HCT116 (cell line): Measurements from ENCODE around the gene ACP1.

Source experiments
- CTCF ChIP-seq, 3 experiments: fragments of 200-600 bp in 1 of 3; sonication (generic) in 1 of 3; IDR thresholded peaks in 2 of 3; conservative IDR thresholded peaks in 1 of 3; 2 replicates each; pipeline ENCODE4 v1.5.1; 2012 to 2017; ENCODE audit warnings: low read depth in 2 of 3, low read length in 2 of 3, antibody characterized with exemption in 1 of 3, borderline replicate concordance in 1 of 3, control low read depth in 1 of 3, mild to moderate bottlenecking in 1 of 3, mixed read lengths in 1 of 3, mixed run types in 1 of 3, moderate library complexity in 1 of 3; ENCODE audit not compliant: insufficient read depth in 1 of 3
- EZH2 ChIP-seq: fragments of 200-600 bp; sonication (generic); IDR thresholded peaks from 2 replicates; pipeline ENCODE4 v1.6.1; 2017; ENCODE audit warnings: antibody characterized with exemption, mixed run types
- EZH2phosphoT487 ChIP-seq: fragments of 200-600 bp; IDR thresholded peaks from 2 replicates; pipeline ENCODE4 v1.6.1; 2018; ENCODE audit warnings: antibody characterized with exemption, borderline replicate concordance
- JUND ChIP-seq: IDR thresholded peaks from 2 replicates; pipeline ENCODE4 v1.6.1; 2012
- POLR2A ChIP-seq: IDR thresholded peaks from 2 replicates; pipeline ENCODE4 v1.7.0; 2011; ENCODE audit warnings: borderline replicate concordance; ENCODE audit not compliant: insufficient read depth, insufficient read length; ENCODE audit errors: extremely low read depth
- POLR2AphosphoS5 ChIP-seq: IDR thresholded peaks from 2 replicates; pipeline ENCODE4 v1.6.1; 2011; ENCODE audit warnings: mild to moderate bottlenecking, low read depth, low read length, moderate library complexity
- SP1 ChIP-seq: IDR thresholded peaks from 2 replicates; pipeline ENCODE4 v1.6.1; 2012; ENCODE audit warnings: low read depth
- SRF ChIP-seq: IDR thresholded peaks from 2 replicates; pipeline ENCODE4 v1.6.1; 2012; ENCODE audit warnings: low read depth
- YY1 ChIP-seq: IDR thresholded peaks from 2 replicates; pipeline ENCODE4 v1.6.1; 2011; ENCODE audit warnings: low read length, low read depth, moderate library complexity, mild to moderate bottlenecking; ENCODE audit not compliant: insufficient replicate concordance; ENCODE audit errors: extremely low read depth
- ZNF274 ChIP-seq: fragments of 200-500 bp; sonication (Bioruptor generic); IDR thresholded peaks from 2 replicates; pipeline ENCODE4 v1.6.1; 2014; ENCODE audit warnings: mild to moderate bottlenecking, low read depth, low read length, inconsistent platforms

- TF ChIP-seq CTCF (IDR thresholded peaks at IDR 0.05 in 2 of 3, conservative IDR thresholded peaks at IDR 0.05 in 1 of 3; ENCODE audit: borderline replicate concordance in 1 of 3, insufficient read depth in 1 of 3, low read depth in 2 of 3, low read length in 2 of 3) = no peak
- TF ChIP-seq YY1 = no peak
- no peak for TF ChIP-seq JUND
- TF ChIP-seq EZH2 = no peak
- no peak for TF ChIP-seq SRF
- no peak for TF ChIP-seq EZH2phosphoT487
- no peak for TF ChIP-seq ZNF274
- TF ChIP-seq SP1 = no peak
- no peak for TF ChIP-seq POLR2AphosphoS5
- TF ChIP-seq POLR2A = no peak
Observed at GRCh38 chr2:254241-254640, 10.5 kb upstream of the ACP1 start.
